HCT116 (cell line): ENCODE measurements around the gene KNTC1.

Experiments used
- EGR1 ChIP-seq: IDR thresholded peaks from 2 replicates; pipeline ENCODE4 v1.6.1; 2012; ENCODE audit warnings: low read depth
- EZH2 ChIP-seq: fragments of 200-600 bp; sonication (generic); IDR thresholded peaks from 2 replicates; pipeline ENCODE4 v1.6.1; 2017; ENCODE audit warnings: antibody characterized with exemption, mixed run types
- FOSL1 ChIP-seq: IDR thresholded peaks from 2 replicates; pipeline ENCODE4 v1.6.1; 2012; ENCODE audit warnings: low read depth
- JUND ChIP-seq: IDR thresholded peaks from 2 replicates; pipeline ENCODE4 v1.6.1; 2012
- POLR2A ChIP-seq: IDR thresholded peaks from 2 replicates; pipeline ENCODE4 v1.7.0; 2011; ENCODE audit warnings: borderline replicate concordance; ENCODE audit not compliant: insufficient read depth, insufficient read length; ENCODE audit errors: extremely low read depth
- POLR2AphosphoS5 ChIP-seq: IDR thresholded peaks from 2 replicates; pipeline ENCODE4 v1.6.1; 2011; ENCODE audit warnings: mild to moderate bottlenecking, low read depth, low read length, moderate library complexity
- RAD21 ChIP-seq: IDR thresholded peaks from 2 replicates; pipeline ENCODE4 v1.6.1; 2012; ENCODE audit warnings: low read depth, mild to moderate bottlenecking
- ZNF274 ChIP-seq: fragments of 200-500 bp; sonication (Bioruptor generic); IDR thresholded peaks from 2 replicates; pipeline ENCODE4 v1.6.1; 2014; ENCODE audit warnings: mild to moderate bottlenecking, low read depth, low read length, inconsistent platforms
- TF ChIP-seq, protein P1 (sequence below), 3 experiments: fragments of 200-600 bp in 1 of 3; sonication (generic) in 1 of 3; IDR thresholded peaks in 2 of 3; conservative IDR thresholded peaks in 1 of 3; 2 replicates each; pipeline ENCODE4 v1.5.1; 2012 to 2017; ENCODE audit warnings: low read depth in 2 of 3, low read length in 2 of 3, antibody characterized with exemption in 1 of 3, borderline replicate concordance in 1 of 3, control low read depth in 1 of 3, mild to moderate bottlenecking in 1 of 3, mixed read lengths in 1 of 3, mixed run types in 1 of 3, moderate library complexity in 1 of 3; ENCODE audit not compliant: insufficient read depth in 1 of 3
- TF ChIP-seq, protein P2 (sequence below): IDR thresholded peaks from 2 replicates; pipeline ENCODE4 v1.6.1; 2012; ENCODE audit warnings: low read depth

GRCh38 chr12:122584177-122584863 is 57.3 kb downstream of the KNTC1 start:
- TF ChIP-seq RAD21, result no peak
- no peak for TF ChIP-seq ZNF274
- TF ChIP-seq, protein P1, sequence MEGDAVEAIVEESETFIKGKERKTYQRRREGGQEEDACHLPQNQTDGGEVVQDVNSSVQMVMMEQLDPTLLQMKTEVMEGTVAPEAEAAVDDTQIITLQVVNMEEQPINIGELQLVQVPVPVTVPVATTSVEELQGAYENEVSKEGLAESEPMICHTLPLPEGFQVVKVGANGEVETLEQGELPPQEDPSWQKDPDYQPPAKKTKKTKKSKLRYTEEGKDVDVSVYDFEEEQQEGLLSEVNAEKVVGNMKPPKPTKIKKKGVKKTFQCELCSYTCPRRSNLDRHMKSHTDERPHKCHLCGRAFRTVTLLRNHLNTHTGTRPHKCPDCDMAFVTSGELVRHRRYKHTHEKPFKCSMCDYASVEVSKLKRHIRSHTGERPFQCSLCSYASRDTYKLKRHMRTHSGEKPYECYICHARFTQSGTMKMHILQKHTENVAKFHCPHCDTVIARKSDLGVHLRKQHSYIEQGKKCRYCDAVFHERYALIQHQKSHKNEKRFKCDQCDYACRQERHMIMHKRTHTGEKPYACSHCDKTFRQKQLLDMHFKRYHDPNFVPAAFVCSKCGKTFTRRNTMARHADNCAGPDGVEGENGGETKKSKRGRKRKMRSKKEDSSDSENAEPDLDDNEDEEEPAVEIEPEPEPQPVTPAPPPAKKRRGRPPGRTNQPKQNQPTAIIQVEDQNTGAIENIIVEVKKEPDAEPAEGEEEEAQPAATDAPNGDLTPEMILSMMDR (IDR thresholded peaks at IDR 0.05 in 2 of 3, conservative IDR thresholded peaks at IDR 0.05 in 1 of 3; ENCODE audit: borderline replicate concordance in 1 of 3, insufficient read depth in 1 of 3, low read depth in 2 of 3, low read length in 2 of 3), result no peak
- no peak for TF ChIP-seq EGR1
- no peak for TF ChIP-seq EZH2
- no peak for TF ChIP-seq JUND
- no peak for TF ChIP-seq FOSL1
- no peak for TF ChIP-seq POLR2AphosphoS5
- TF ChIP-seq POLR2A, result no peak
- TF ChIP-seq, protein P2, sequence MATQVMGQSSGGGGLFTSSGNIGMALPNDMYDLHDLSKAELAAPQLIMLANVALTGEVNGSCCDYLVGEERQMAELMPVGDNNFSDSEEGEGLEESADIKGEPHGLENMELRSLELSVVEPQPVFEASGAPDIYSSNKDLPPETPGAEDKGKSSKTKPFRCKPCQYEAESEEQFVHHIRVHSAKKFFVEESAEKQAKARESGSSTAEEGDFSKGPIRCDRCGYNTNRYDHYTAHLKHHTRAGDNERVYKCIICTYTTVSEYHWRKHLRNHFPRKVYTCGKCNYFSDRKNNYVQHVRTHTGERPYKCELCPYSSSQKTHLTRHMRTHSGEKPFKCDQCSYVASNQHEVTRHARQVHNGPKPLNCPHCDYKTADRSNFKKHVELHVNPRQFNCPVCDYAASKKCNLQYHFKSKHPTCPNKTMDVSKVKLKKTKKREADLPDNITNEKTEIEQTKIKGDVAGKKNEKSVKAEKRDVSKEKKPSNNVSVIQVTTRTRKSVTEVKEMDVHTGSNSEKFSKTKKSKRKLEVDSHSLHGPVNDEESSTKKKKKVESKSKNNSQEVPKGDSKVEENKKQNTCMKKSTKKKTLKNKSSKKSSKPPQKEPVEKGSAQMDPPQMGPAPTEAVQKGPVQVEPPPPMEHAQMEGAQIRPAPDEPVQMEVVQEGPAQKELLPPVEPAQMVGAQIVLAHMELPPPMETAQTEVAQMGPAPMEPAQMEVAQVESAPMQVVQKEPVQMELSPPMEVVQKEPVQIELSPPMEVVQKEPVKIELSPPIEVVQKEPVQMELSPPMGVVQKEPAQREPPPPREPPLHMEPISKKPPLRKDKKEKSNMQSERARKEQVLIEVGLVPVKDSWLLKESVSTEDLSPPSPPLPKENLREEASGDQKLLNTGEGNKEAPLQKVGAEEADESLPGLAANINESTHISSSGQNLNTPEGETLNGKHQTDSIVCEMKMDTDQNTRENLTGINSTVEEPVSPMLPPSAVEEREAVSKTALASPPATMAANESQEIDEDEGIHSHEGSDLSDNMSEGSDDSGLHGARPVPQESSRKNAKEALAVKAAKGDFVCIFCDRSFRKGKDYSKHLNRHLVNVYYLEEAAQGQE, result no peak
